IPS-NIHi11 (cell line): ENCODE measurements around the gene SYNJ2.

Source experiments
- DNase-seq: peaks from one replicate; pipeline ENCODE4 v3.0.0; 2012; ENCODE audit warnings: mixed read lengths, low spot score

SYNJ2 gene

DNA sequence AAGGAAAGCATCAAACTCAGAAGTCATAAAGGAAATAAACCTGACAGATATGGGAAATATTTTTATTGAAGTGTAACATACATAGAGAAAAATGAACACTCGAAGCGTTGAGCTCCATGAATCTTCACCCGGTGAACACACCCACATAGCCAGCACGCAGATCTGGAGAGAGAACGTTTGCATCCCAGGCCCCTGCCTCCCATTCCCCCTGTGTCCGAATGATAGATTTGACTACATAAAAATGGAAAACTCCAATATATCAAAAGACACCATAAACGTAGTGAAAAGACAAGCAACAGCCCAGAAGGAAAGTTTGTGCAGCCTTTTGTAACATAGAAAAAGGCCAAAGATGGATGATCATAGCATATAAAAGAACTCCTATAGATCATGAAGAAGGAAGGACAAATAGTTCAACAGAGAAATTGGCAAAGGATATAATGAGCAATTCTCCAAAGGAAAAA is 17.1 kb downstream of the SYNJ2 start:
- no peak for DNase-seq

DNA sequence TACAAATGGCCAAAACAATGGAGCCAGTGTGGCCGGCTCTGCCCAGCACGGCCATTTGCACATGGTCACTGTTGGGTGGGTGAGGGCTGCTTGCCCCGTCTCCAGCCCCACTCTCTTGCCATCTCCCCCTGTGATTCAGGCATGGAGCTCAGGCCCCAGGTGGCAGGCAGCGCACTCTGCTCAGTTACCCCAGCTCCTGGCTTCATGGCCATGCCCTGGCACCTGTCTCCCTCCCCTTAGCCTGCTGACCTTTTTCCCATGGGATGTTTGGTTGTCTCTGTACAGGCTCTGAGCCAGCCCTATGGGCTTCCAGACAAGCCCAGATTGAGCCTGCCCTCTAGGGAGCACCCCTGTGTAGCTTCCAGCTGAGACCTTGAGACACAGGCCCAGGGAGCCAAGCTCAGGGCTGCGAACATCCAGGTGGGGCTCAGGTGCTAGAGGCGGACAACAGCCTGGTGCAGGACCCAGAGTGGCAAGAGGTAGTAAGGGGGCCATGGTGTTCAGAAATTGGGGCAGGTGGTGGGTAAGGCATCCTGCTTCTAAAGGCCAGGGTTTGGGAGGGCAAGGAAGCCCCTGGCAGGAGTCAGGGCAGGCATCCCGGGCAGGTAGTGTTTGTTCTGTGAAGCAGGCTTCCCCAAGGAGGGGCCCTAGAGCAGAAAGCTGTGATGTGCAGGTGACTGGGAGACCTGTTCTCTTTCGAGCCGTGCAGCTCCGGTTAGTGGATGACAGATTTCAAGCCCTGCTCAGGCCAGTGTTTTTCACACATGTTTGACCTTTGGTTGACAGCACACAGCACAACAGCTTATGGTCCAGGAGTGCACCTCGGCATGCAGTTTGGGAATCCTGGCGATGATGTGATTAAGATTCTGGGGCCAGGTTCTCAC is 17.7 kb downstream of the SYNJ2 start:
- DNase-seq = no peak

DNA sequence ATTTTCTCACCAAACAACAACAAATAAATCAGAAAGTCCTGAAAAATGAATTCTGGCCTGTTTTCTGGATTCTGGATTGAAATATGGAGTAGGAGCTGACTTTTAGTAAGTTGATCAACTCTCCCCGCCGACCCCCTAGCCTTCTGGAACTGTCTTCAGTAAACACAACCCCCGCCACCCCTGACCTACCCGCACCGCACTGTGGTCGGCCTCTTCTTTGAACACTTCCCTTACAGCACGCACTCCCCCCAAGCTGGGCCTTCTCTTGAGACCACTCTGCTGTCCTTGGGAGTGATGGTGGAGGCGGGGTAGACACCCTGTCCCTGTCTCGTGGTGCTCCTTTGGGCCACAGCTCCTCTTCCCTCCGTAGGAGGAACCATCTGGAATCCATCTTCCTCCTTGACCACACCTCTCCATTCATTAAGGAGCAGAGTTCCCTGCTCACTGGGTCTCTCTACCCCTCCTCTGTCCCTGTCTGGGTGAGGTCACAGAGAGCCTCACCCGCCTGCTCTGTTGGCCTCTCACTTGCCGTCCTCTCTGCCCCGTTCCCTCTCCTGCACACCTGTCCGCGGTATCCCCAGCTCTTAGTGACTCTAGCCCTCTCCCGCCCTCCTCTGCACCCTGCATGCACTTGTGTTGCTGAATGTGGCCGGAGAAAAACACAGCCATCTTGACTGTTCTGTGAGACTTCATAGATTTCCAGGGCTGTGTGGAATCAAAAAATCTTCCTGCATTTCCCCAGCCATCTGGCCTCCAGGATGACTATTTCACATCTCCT is 19.1 kb downstream of the SYNJ2 start:
- no peak for DNase-seq

DNA sequence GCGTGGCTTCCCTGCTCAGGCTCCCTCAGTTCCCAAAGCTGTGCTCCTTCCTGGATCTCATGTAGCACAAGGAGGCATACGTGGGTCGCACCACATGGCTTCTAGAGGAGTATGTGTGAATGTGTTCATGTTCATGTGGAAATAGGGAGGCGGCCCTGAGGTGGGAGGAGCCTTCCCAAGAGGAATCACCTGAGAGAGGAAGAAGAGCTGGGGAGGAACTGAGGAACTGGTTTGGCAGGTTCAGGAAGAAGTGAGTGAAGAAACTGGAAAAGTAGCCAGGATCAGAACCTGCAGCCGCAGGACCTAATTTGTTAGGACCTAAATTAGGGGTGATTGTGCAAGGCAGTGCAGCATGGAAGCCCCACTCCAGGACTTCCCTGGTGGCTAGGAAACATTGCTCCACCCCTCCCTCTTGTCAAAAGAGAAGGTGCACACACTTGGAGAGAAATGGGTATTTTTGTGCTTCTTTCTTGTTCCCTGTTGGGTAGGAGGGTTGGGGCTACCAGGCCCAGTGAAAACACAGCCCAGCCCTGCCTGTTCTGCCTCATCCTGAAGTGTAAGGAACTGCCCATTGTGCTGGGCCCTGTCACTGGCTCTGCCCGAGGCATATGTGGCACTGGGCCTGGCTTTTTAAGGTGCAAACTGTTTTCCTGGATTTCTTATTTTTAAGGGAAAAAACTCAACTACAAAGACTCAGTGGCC is 20.7 kb downstream of the SYNJ2 start:
- DNase-seq = no peak

DNA sequence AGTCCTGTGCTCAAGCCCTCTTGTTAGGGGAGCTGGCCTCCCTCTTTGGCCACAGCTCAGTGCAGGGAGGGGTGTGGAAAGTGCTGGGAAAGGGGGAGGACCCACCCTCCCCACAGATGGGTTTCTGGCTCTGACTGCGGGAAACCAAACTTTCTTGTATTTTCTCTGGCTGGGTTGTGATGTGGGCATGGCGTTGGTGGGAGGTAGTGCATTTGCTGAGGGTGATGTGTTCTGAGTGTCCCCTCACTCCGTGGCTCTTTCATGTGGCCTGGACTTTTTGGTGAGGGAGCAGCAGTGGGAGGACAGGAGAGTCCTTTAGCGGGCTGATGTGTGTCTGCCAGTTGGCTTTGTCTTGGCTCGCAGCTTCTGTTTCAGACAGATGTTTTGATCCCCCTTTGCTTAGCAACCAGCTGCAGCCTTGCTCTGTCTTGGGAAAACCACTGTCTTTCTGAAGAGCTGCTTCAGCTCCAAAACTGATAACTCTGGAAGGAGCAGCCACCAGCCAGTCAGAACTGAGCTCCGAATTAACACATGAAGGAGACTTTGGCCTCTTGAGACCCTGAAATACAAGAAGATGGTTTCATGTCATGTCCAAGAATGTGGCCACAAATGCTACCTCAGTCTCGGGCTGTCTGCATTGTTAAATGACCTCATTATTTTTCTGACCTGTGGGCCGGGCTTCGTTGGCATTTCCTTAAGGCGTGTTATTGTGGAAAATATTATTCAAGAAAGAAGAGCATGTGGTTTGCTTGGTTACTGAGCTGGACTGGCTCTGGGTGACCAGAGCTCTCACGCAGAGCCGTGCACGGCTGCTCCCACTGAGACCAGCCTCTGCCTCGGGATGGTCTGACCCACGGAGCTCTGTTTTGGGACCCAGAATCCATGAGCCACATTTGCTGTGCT is 21.5 kb downstream of the SYNJ2 start:
- DNase-seq = no peak

DNA sequence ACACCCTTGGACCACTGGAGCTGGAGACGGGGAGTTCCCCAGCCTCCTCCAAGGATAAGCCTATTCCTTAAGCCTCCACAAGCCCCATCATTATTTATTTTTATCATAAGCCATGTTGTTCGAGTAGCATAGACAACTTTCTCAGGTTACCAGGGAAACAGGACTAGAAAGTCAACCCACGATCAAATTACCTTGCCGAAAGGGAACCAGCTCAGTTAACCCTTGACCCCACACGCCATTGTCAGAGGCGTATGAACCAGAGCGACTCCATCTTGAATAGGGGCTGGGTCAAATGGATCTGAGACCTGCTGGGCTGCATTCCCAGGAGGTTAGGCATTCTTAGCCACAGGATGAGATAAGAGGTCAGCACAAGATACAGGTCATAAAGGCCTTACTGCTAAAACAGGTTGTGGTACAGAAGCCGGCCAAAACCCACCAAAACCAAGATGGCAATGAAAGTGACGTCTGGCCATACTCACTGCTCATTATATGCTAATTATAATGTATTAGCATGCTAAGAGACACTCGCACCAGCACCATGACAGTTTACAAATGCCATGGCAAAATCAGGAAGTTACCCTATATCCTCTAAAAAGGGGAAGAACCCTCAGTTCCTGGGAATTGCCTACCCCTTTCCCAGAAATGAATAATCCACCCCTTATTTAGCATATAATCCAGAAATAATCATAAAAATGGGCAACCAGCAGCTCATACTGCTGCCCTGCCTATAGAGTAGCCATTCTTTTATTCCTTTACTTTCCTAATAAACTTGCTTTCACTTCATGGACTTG is 22.4 kb downstream of the SYNJ2 start:
- no peak for DNase-seq

DNA sequence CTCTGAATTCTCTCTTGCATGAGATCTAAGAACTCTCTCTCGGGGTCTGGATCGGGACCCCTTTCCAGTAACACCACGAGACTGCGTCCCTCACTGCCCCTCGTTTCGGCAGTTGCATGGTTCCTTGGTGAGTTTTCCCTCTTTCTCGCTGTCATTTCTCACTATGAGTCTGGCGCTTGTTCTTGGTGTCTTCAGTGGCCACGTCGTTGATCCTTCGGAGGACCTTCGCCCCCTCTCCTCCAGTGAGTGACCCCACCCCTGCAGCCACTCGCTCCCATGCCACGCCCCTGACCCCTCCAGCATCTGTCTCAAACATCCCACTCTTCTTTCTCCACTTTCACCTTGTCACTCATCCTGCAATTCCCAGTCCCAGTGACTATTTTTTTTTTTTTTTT is 23.0 kb downstream of the SYNJ2 start:
- no peak for DNase-seq

DNA sequence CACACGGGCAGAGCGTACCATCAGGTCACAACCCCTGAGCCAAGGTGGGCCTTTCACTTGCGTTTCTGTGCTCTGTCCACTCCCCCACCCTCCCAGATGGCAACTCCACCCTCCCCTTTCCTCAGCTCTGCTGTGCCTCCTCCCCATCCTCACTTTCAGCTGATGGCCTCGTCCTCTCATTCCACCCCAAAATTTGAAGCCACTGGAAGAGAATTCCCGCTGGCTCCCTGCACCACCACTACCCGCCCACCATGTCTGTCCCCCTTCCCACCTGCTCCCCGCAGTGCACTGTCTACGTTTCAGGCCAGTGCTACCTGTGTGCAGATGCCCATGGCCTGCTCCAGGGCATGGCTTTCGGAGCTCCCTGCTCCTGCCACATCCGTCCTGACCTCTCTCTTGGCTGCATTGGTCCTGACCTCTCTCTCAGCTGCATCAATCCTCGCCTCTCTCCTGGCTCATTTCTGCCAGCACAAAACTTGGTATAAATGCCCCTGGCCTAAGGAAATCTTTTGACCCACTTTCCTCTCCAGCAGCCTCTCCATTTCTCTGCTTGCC is 24.0 kb downstream of the SYNJ2 start:
- DNase-seq = no peak

DNA sequence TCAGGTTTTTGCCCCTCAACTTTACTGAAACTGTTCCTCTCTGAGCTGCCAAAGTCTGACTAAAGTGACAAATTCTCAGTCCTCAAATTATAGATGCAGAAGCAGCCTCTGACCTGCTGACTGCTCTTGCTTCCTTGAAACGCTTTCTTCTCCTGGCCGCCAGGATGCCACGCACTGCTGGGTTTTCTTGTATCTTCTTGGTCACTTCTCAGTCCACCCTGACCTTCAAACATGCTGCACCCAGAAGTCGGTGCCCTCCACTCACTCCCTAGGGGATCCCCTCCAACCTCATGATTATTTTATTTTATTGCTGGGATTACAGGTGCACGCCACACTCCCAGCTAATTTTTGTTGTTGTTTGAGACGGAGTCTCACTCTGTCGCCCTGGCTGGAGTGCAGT is 24.7 kb downstream of the SYNJ2 start:
- no peak for DNase-seq

DNA sequence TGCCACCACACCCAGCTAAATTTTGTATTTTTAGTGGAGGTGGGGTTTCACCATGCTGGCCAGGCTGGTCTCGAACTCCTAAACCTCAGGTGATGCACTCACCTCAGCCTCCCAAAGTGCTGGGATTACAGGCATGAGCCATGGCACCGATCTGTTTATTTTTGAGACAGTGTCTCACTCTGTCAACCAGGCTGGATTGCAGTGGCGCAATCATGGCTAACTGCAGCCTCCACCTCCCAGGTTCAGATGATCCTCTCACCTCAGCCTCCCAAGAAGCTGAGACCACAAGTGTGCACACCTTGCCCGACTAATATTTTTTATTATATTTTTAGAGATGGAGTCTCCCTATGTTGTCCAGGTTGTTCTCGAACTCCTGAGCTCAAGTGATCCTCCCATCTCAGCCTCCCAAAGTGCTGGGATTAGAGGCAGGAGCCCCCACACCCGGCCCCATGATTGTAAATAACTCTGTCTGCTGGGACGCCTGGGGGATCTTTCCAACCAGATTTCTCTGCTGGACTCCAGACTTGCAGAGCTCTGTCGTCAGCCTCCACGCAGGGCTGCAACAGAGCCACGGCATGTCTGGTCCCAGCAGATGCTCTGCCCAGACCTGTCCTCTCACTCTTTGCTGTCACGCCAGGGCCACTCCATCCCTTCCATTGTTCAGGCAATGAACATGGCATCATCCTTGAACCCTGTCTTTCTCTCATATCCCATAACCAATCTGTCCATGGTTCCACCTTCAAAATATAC is 25.3 kb downstream of the SYNJ2 start:
- DNase-seq = no peak

DNA sequence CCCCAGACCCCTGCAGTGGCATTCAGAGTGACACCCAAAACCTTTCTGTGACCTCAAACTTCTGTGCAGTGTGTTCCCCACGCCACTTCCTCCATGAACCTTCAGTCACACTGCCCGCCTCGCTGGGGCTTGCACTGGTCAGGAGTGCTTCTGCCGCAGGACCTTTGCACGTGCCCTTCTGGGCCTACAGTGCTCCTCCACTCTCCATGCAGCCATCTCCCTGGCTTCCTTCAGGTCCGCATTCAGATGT is 27.1 kb downstream of the SYNJ2 start:
- DNase-seq = no peak

DNA sequence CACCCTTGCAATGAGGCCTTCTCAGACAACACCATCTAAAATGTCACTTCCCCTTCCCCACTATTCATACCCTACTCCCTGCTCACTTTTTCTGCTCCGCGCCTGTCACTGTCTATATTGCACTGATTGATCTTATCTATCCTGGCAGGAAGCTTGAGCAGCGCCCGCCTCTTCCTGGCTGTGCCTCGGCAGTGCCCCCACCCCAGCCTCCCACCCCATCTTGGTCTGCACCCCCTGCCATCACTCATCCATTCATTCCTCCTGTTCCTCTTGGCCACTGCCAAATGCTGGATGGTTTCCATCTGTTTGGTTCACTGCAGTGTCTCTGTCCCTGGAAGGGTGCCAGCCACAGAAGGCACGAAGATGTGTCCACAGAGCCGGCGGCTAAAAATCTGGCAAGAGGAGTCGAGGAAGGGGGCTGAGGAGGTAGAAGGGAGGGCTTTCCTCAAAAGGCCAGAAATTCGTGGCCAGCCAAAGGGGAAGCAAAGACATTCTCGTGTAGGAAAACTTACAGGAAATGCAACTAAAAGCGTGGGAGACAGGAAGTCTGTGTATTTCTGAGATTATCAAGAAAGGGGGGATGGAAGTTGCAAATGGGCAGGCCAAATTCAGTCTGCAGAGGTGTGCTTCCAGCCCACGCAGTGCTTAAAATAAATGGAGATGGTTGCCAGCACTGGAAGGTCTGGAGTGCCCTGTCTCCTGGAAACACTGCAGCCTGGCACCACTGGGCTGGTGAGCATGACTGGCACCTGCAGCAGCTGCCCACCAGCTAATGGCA is 27.6 kb downstream of the SYNJ2 start:
- no peak for DNase-seq

DNA sequence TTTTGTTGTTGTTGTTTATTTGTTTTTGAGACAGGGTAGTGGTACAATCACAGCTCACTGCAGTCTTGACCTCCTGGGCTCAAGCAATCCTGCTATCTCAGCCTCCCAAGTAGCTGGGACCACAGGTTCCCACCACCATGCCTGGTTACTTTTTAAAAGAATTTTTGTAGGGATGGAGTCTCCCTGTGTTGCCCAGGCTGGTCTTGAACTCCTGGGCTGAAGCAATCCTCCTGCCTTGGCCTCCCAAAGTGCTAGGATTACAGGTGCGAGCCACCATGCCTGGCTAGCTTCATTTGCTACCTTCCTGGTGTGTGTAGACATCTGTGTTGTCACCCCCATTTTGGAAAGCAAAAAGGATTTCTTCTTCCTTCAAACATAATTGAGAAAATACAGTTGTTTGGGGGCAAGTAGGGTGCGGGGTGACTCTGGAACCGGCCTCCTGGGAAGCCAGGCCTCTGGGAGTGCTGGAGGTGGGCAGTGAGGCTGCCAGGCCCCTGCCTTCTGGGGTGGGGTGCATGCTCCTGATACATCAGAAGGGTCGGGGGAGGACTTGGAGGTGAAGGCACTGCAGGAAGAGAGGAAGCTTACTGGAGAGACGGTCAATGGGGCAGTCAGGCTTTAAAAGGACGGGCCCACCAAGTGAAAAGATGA is 28.4 kb downstream of the SYNJ2 start:
- no peak for DNase-seq

DNA sequence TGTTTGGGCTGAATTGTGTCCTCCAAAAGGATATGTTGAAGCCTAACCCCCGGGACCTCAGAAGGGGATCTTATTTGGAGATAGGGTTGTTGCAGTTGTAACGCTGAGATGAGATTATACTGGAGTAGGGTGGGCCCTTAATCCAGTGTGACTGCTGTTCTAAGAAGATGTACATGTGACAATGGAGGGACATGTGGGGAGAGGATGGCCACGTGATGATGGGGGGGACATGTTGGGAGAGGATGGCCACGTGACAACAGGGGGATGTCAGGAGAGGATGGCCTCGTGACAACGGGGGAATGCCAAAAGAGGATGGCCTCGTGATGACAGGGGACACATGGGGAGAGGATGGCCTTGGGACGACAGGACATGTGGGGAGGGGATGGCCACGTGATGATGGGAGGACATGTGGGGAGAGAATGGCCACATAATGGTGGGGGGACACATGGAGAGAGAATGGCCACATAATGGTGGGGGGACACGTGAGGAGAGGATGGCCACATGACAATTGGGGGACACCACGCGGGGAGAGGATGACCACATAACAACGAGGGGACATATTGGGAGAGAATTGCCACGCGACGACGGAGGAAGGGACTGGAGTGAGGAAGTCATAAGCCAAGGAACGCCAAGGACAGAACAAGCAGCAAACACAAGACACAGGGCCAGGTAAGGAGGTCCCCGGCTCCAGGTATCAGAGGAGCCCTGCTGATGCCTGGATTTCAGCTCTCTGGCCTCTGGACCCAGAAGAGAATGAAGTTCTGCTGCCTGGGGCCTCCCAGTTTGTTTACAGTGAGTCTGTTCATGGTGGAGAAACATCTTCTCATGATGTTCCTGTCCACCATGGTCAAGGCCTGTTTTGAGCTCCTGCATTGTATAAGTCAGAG is 29.2 kb downstream of the SYNJ2 start:
- no peak for DNase-seq

DNA sequence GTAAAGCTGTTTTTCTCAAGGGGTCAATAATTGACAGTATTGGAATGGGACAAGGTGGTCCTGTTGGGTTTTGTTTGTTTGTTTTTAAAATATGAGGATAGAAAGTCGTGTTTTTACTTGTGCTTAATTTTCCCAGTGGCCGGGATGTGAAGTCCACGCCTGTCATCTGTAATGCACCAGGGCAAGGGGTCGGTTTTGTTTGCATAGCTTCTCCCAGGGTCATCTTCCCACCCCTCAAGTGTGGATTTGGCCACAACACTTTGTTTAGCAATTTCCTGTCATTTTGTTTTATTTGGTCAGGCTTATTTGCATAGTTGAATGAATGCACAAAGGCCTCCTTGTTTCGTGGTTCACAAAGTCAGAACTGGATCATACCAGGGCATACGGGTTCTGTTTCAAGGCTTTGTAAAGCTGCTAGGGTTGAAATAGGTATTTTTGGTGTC is 29.8 kb downstream of the SYNJ2 start:
- no peak for DNase-seq

DNA sequence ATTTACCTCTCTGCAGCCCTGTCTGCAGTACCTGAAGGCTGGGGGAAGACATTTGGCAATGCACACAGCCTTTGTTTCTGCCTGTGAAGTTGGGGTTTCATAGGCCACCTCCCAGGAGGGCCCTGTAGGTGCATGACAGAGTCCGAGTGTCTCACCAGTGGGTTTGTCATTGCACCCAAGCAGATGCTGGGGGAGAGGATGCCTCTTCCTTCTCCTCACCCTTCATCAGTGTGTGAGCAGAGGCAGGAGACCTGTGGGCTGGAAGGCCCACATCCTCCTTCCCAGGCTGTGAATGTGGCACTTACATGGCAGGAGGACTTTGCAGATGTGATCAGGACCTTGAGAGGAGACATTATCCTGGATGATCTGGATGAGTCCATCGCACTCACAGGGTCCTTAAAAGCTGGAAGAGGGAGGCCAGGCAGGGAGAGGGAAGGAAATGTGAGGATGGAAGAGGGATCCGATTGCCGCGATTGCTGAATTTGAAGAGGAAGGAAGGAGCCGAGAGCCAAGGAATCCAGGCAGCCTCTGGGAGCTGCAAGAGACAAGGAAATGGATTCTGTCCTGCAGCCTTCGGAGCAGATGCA is 30.4 kb downstream of the SYNJ2 start:
- no peak for DNase-seq

DNA sequence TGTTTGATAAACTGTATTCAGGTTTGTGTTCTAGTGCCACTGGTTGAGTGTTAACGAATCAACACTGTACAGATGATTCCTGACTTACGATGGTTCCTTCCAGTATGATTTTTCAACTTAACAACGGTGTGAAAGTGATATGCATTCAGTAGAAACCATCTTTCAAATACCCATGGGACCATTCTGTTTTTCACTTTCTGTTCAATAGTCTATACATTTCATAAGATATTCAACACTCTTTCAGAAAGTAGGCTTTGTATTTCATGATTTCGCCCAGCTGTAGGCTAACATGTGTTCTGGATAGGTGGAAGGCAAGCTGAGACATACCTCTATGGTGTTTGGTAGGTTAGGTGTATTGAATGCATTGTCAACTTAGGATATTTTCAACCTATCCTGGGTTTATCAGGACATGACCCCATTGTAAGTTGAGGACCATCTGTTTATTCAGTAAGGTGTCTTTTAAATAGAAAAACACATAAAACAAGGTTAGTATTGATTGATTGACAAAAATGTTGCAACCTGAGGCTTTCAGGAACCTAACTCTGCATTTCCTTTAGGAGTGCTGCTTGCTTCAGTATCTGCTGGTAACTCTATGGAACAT is 32.3 kb downstream of the SYNJ2 start:
- no peak for DNase-seq
